PC-9 (cell line): Measurements from ENCODE around the gene NPSR1. TPM values are rescaled to one million over a fixed set of nuclear protein-coding genes. Genes with fewer than 3 reads are reported as not detected.
"Not testable (repeated sequence)": the region's sequence is repeated elsewhere in the genome, so short reads cannot be mapped to it uniquely, and the experiment has no call there.

Source experiments
- BruUV-seq: library from RNA; stranded (reverse); fragments of 400-500 nt; replicated peaks from 2 replicates; lab custom pipeline; 2021; lab: Mats Ljungman, UMichigan
- CTCF ChIA-PET: fragments of 300-600 bp; sonication (Branson Sonifier 250); formaldehyde crosslinking; loops from one replicate; lab custom pipeline; 2022; ENCODE audit warnings: antibody characterized with exemption; lab: Charles Lee
- POLR2A ChIA-PET: fragments of 300-600 bp; sonication (Branson Sonifier 250); formaldehyde crosslinking; loops from one replicate; lab custom pipeline; 2022; ENCODE audit warnings: antibody characterized with exemption; ENCODE audit not compliant: unreplicated experiment; lab: Charles Lee
- DNase-seq, 2 experiments: peaks; one replicate each; pipeline versions ENCODE4 v3.0.0 to v3.0.0-alpha.2; 2015 to 2022; ENCODE audit warnings: mixed read lengths in 1 of 2
- H2AFZ ChIP-seq: fragments of 200-600 bp; sonication (generic); 2 replicates; pipeline ENCODE4 v1.8.1; 2017; ENCODE audit warnings: antibody characterized with exemption
- H3F3A ChIP-seq: fragments of 200-600 bp; sonication (generic); 2 replicates; pipeline ENCODE4 v1.8.1; 2017; ENCODE audit warnings: antibody characterized with exemption, mild to moderate bottlenecking, low read depth; ENCODE audit not compliant: insufficient read depth
- H3K27ac ChIP-seq: fragments of 200-600 bp; sonication (generic); 2 replicates; pipeline ENCODE4 v1.6.1; 2016; ENCODE audit warnings: mixed run types
- H3K27me3 ChIP-seq: fragments of 200-600 bp; sonication (generic); 2 replicates; pipeline ENCODE4 v1.6.1; 2016; ENCODE audit warnings: low read depth, mixed run types; ENCODE audit not compliant: insufficient read depth
- H3K36me3 ChIP-seq: fragments of 200-600 bp; sonication (generic); 2 replicates; pipeline ENCODE4 v1.6.1; 2016; ENCODE audit warnings: low read depth, mixed run types
- H3K4me1 ChIP-seq: fragments of 200-600 bp; sonication (generic); replicated peaks from 2 replicates; pipeline ENCODE4 v1.6.1; 2016; ENCODE audit warnings: mixed run types; ENCODE audit not compliant: insufficient read depth
- H3K4me2 ChIP-seq: fragments of 200-600 bp; sonication (generic); 2 replicates; pipeline ENCODE4 v1.6.1; 2017; ENCODE audit warnings: mixed run types
- H3K4me3 ChIP-seq: fragments of 200-600 bp; sonication (generic); 2 replicates; pipeline ENCODE4 v1.6.1; 2016; ENCODE audit warnings: mixed run types
- H3K79me2 ChIP-seq: fragments of 200-600 bp; sonication (generic); 2 replicates; pipeline ENCODE4 v1.6.1; 2017; ENCODE audit warnings: low read depth, mixed run types
- H3K9me2 ChIP-seq: fragments of 200-600 bp; sonication (generic); 2 replicates; pipeline ENCODE4 v1.8.1; 2017; ENCODE audit warnings: mild to moderate bottlenecking; ENCODE audit not compliant: insufficient read depth
- H3K9me3 ChIP-seq: fragments of 200-600 bp; sonication (generic); 2 replicates; pipeline ENCODE4 v1.8.1; 2016; ENCODE audit warnings: low read depth; ENCODE audit not compliant: insufficient read depth
- H4K20me1 ChIP-seq: fragments of 200-600 bp; sonication (generic); 2 replicates; pipeline ENCODE4 v1.8.1; 2017; ENCODE audit not compliant: insufficient read depth
- CTCF ChIP-seq: fragments of 200-600 bp; sonication (generic); conservative IDR thresholded peaks from 2 replicates; pipeline ENCODE4 v1.6.1; 2017; ENCODE audit warnings: mixed run types, antibody characterized with exemption, mild to moderate bottlenecking, moderate library complexity
- EZH2 ChIP-seq: fragments of 200-600 bp; sonication (generic); IDR thresholded peaks from 2 replicates; pipeline ENCODE4 v1.8.0; 2017; ENCODE audit warnings: antibody characterized with exemption, low read depth
- intact Hi-C: fragments of 100-400 bp; cut with micrococcal nuclease; formaldehyde crosslinking; loops from one replicate; pipeline ENCODE4 v1.10.0; 2022; ENCODE audit not compliant: unreplicated experiment
- total RNA-seq: library from RNA; stranded (reverse); gene quantifications from 2 replicates; pipeline ENCODE4 v1.2.3, GENCODE V29; 2021

NPSR1 gene
- total RNA-seq, 1 experiment from 2014 or later: not detected

GRCh38 chr7:34850681-34851080 is 192.7 kb downstream of the NPSR1 start:
- intact Hi-C loops: no loop called here
- BruUV-seq: no TSS peak

GRCh38 chr7:34851431-34851830 is 193.4 kb downstream of the NPSR1 start:
- Histone ChIP-seq H3K79me2 (no peaks in the 10 kb centered on the region), H3K4me3 (no peak overlapping the region), H3F3A (peaks cover 5% of the 10 kb centered on the region; the same call in 1 of the 2 replicates), H3K27ac (no peak overlapping the region), H3K9me3 (no peaks in the 10 kb centered on the region; the same call in 1 of the 2 replicates), H3K4me1 (peaks cover 13% of the 10 kb centered on the region), H2AFZ (no peak overlapping the region), H3K27me3 (no peaks in the 10 kb centered on the region), H3K36me3 (no peaks in the 10 kb centered on the region), H3K4me2 (no peak overlapping the region), H3K9me2 (no peaks in the 10 kb centered on the region), H4K20me1 (no peaks in the 10 kb centered on the region)
- no peak for DNase-seq
- BruUV-seq: no TSS peak
- ChIA-PET CTCF (no interaction called here), POLR2A (no interaction called here)
- intact Hi-C loops: no loop called here
- TF ChIP-seq EZH2 (no peak), CTCF (no peak)

More at GRCh38 chr7:34850681-34851080, 192.7 kb downstream of the NPSR1 start:
- ChIA-PET CTCF (interaction anchor here (0.6 kb wide), 1 partner anchor 11 kb away, joined by 3 read pairs; no protein-coding TSS in a partner anchor), POLR2A (no interaction called here)
- H3K27me3 ChIP-seq: no peaks in the 10 kb centered on the region
- H2AFZ ChIP-seq: no peak overlapping the region
- H3K27ac ChIP-seq: no peak overlapping the region
- no peaks in the 10 kb centered on the region for H3K9me2 ChIP-seq
- TF ChIP-seq CTCF (no peak), EZH2 (no peak)
- H3K79me2 ChIP-seq: no peaks in the 10 kb centered on the region
- no peak overlapping the region for H3K4me3 ChIP-seq
- no peak overlapping the region for H3K4me2 ChIP-seq
- H4K20me1 ChIP-seq: no peaks in the 10 kb centered on the region
- H3F3A ChIP-seq: peaks cover 5% of the 10 kb centered on the region; the same call in 1 of the 2 replicates
- no peaks in the 10 kb centered on the region; the same call in 1 of the 2 replicates for H3K9me3 ChIP-seq
- DNase-seq: no peak
- no peaks in the 10 kb centered on the region for H3K36me3 ChIP-seq
- peaks cover 16% of the 10 kb centered on the region for H3K4me1 ChIP-seq

- H4K20me1 ChIP-seq, H3K79me2 ChIP-seq, H3F3A ChIP-seq, POLR2A ChIA-PET, H2AFZ ChIP-seq, H3K9me2 ChIP-seq, intact Hi-C loops, H3K9me3 ChIP-seq, DNase-seq, H3K36me3 ChIP-seq, H3K27me3 ChIP-seq, H3K4me2 ChIP-seq, CTCF ChIA-PET, H3K4me1 ChIP-seq, H3K27ac ChIP-seq, BruUV-seq, H3K4me3 ChIP-seq: not testable (repeated sequence)
Observed at GRCh38 chr7:34858444-34858843, 200.4 kb downstream of the NPSR1 start.

- H3K27ac ChIP-seq: not testable (repeated sequence)
Observed at GRCh38 chr7:34859281-34859680, 201.3 kb downstream of the NPSR1 start.

GRCh38 chr7:34866222-34866621 is 208.2 kb downstream of the NPSR1 start:
- H3F3A ChIP-seq, POLR2A ChIA-PET, CTCF ChIA-PET, H3K9me2 ChIP-seq, H3K79me2 ChIP-seq, H3K4me2 ChIP-seq, BruUV-seq, H3K9me3 ChIP-seq, H2AFZ ChIP-seq, H3K4me3 ChIP-seq, H3K36me3 ChIP-seq, H4K20me1 ChIP-seq, H3K27ac ChIP-seq, DNase-seq, H3K4me1 ChIP-seq, H3K27me3 ChIP-seq, intact Hi-C loops: not testable (repeated sequence)

More at GRCh38 chr7:34859281-34859680, 201.3 kb downstream of the NPSR1 start:
- H3K9me3 ChIP-seq, H2AFZ ChIP-seq, BruUV-seq, POLR2A ChIA-PET, H4K20me1 ChIP-seq, H3K4me2 ChIP-seq, CTCF ChIA-PET, H3K36me3 ChIP-seq, DNase-seq, H3K27me3 ChIP-seq, H3K9me2 ChIP-seq, H3K79me2 ChIP-seq, intact Hi-C loops, H3K4me3 ChIP-seq, H3K4me1 ChIP-seq, H3F3A ChIP-seq: not testable (repeated sequence)

GRCh38 chr7:34867341-34867740 is 209.3 kb downstream of the NPSR1 start:
- BruUV-seq, H3K27ac ChIP-seq, H3K36me3 ChIP-seq, H3K4me3 ChIP-seq, H3K9me3 ChIP-seq, DNase-seq, CTCF ChIA-PET, H3K27me3 ChIP-seq, H3K4me1 ChIP-seq, intact Hi-C loops, H3K4me2 ChIP-seq, H3K9me2 ChIP-seq, H4K20me1 ChIP-seq, H3K79me2 ChIP-seq, POLR2A ChIA-PET, H3F3A ChIP-seq, H2AFZ ChIP-seq: not testable (repeated sequence)
